ENCODE data around the gene ZNF285.
"Not testable (repeated sequence)": the region's sequence is repeated elsewhere in the genome, so short reads cannot be mapped to it uniquely, and the experiment has no call there.

The ZNF285 gene

GRCh38 chr19:44401139-44402115, at the start of gene ZNF285:
Gene ZNF285 (minus strand): TSS chr19:44401608. CDS start chr19:44397213, 4,395 bp downstream.
- peak; percentile 64 to 73 for DNase-seq

- DNase-seq: peak; percentile 59 to 69
Measured at GRCh38 chr19:44447916-44448674, 46.7 kb upstream of the ZNF285 start, which contains the start of gene ZNF229. Gene ZNF229 (minus strand): TSS chr19:44448472. CDS start chr19:44442847, 5,625 bp downstream.

- no peak for DNase-seq
Measured at GRCh38 chr19:44438441-44438840, 37.0 kb upstream of the ZNF285 start.

GRCh38 chr19:44435441-44435840, 34.0 kb upstream of the ZNF285 start:
- no peak for DNase-seq

GRCh38 chr19:44430956-44431355, 29.5 kb upstream of the ZNF285 start:
- no peak for DNase-seq

- not testable (repeated sequence) for DNase-seq
Measured at GRCh38 chr19:44415553-44415952, 14.1 kb upstream of the ZNF285 start.

GRCh38 chr19:44389268-44389667, 12.1 kb downstream of the ZNF285 start:
- DNase-seq: not testable (repeated sequence)

- DNase-seq: no peak
Measured at GRCh38 chr19:44374789-44375188, 26.6 kb downstream of the ZNF285 start.

GRCh38 chr19:44371815-44372480, 29.5 kb downstream of the ZNF285 start:
- no peak for DNase-seq

- no peak for DNase-seq
Measured at GRCh38 chr19:44367024-44367423, 34.4 kb downstream of the ZNF285 start.

GRCh38 chr19:44356383-44357111, 44.9 kb downstream of the ZNF285 start, which contains the start of gene ZNF112:
Gene ZNF112 (minus strand): TSS chr19:44356680. CDS start chr19:44340539, 16,141 bp downstream.
- peak in 1 of 2 experiments; percentile 1 for DNase-seq

GRCh38 chr19:44346556-44346955, 54.9 kb downstream of the ZNF285 start:
- DNase-seq: no peak

- DNase-seq: no peak
Measured at GRCh38 chr19:44345959-44346358, 55.4 kb downstream of the ZNF285 start.

GRCh38 chr19:44344255-44344654, 57.2 kb downstream of the ZNF285 start:
- no peak for DNase-seq

- no peak for DNase-seq
Measured at GRCh38 chr19:44341794-44342193, 59.6 kb downstream of the ZNF285 start.

GRCh38 chr19:44334639-44335038, 66.8 kb downstream of the ZNF285 start:
- DNase-seq: not testable (repeated sequence)

Measured in stimulated activated CD4-positive, alpha-beta T cell treated with anti-CD3 and anti-CD28 coated beads, Interleukin-4, amount 100 ng/mL, for 4 hours (primary cell).